Osteocyte (in vitro differentiated cells): ENCODE measurements around the gene DDAH2. TPM values are rescaled to one million over a fixed set of nuclear protein-coding genes. Genes with fewer than 3 reads are reported as not detected.

Experiments
- DNase-seq: peaks from one replicate; pipeline ENCODE4 v3.0.0; 2021; ENCODE audit warnings: mixed read lengths; ENCODE audit not compliant: unreplicated experiment; ENCODE audit errors: extremely low spot score
- H3K27ac Mint-ChIP-seq: one replicate; pipeline ENCODE4 v1.8.0; 2021; ENCODE audit warnings: mild to moderate bottlenecking, mixed read lengths; ENCODE audit not compliant: unreplicated experiment
- H3K27me3 Mint-ChIP-seq: one replicate; pipeline ENCODE4 v1.8.0; 2021; ENCODE audit warnings: mixed read lengths; ENCODE audit not compliant: unreplicated experiment
- H3K36me3 Mint-ChIP-seq: one replicate; pipeline ENCODE4 v1.8.0; 2021; ENCODE audit warnings: mixed read lengths; ENCODE audit not compliant: unreplicated experiment
- H3K4me1 Mint-ChIP-seq: one replicate; pipeline ENCODE4 v1.8.0; 2021; ENCODE audit warnings: mixed read lengths; ENCODE audit not compliant: unreplicated experiment
- H3K4me3 Mint-ChIP-seq: one replicate; pipeline ENCODE4 v1.8.0; 2021; ENCODE audit warnings: mild to moderate bottlenecking, moderate library complexity, mixed read lengths; ENCODE audit not compliant: unreplicated experiment
- H3K9me3 Mint-ChIP-seq: one replicate; pipeline ENCODE4 v1.8.0; 2021; ENCODE audit warnings: mixed read lengths; ENCODE audit not compliant: unreplicated experiment
- total RNA-seq: library from RNA; stranded (reverse); gene quantifications from 2 replicates; pipeline ENCODE4 v1.2.1, GENCODE V29; 2021
- TF ChIP-seq, protein P1 (sequence below): fragments of 200-600 bp; sonication (generic); IDR thresholded peaks from 2 replicates; pipeline ENCODE4 v1.5.0; 2021; ENCODE audit warnings: antibody characterized with exemption, mild to moderate bottlenecking, moderate library complexity

The DDAH2 gene
- total RNA-seq, 1 donor from 2014 or later: 96.3 TPM

DNA sequence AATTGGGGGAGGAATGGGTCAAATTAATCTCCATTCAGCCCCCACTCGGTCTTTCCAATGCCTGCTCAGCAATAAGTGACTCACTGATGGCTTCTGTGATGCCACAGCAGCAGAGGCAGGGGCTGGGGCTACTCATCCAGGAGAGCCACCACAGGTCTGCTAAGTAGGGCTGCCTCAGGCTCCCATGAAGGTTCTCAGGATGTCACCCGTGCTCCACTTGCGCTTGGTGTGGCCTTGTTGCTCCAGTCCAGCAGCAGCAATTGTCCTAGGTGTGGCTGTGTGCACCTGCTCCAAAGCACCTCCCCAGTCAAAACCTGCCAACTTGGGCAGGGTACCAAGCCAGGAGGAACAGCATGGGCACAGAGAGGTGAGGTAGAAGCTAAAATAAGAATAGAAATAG is 6.9 kb downstream of the DDAH2 start:
- Mint-ChIP-seq H3K36me3 (peaks cover 17% of the 10 kb centered on the region), H3K9me3 (no peaks in the 10 kb centered on the region), H3K27me3 (no peaks in the 10 kb centered on the region), H3K4me3 (no peak overlapping the region), H3K4me1 (no peaks in the 10 kb centered on the region), H3K27ac (no peak overlapping the region)
- DNase-seq: no peak
- TF ChIP-seq, protein P1, sequence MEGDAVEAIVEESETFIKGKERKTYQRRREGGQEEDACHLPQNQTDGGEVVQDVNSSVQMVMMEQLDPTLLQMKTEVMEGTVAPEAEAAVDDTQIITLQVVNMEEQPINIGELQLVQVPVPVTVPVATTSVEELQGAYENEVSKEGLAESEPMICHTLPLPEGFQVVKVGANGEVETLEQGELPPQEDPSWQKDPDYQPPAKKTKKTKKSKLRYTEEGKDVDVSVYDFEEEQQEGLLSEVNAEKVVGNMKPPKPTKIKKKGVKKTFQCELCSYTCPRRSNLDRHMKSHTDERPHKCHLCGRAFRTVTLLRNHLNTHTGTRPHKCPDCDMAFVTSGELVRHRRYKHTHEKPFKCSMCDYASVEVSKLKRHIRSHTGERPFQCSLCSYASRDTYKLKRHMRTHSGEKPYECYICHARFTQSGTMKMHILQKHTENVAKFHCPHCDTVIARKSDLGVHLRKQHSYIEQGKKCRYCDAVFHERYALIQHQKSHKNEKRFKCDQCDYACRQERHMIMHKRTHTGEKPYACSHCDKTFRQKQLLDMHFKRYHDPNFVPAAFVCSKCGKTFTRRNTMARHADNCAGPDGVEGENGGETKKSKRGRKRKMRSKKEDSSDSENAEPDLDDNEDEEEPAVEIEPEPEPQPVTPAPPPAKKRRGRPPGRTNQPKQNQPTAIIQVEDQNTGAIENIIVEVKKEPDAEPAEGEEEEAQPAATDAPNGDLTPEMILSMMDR: no peak

DNA sequence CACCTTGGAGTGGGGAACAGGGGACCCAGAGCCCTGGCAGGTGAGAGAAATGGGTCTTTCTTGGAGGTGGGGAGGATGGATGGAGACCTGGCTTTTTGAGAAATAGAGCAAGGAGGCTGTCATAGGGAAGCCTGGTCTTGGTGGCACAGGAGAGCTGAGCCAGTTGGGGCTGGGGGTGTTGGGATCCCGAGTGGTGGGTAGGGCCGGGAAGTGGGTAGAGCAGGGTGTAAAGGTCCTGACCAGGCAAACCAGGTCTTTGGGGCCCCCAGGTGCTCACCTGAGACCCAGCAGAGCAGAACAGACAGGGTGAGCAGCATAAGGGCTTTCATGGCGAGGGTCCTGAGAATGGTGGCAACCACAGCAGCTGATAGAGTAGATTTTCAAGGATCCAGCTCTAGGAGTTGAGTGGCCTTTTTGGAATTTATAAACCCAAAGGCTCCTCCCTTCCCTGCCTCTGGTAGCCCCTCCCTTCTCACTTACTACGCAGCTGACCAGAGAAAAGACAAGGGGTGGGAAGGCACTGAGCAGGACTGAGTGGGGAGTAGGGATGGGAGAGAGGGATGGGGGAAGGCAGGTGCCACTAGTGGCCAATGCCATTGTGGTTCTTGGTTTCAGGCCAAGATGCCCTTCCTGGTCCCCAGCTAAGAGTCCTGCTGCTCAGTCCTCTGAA is 7.6 kb downstream of the DDAH2 start, which contains the start of gene LY6G6C:
TSS of gene LY6G6C (minus strand) at position 396 of the 670 bp plus-strand sequence. CDS start at position 329, 67 bp downstream.
- no peaks in the 10 kb centered on the region for H3K9me3 Mint-ChIP-seq
- peaks cover 10% of the 10 kb centered on the region for H3K36me3 Mint-ChIP-seq
- no peak within 1 kb of the TSS for H3K27ac Mint-ChIP-seq
- no peak within 1 kb of the TSS for H3K4me3 Mint-ChIP-seq
- no peak for DNase-seq
- no peaks in the 10 kb centered on the region for H3K4me1 Mint-ChIP-seq
- TF ChIP-seq, protein P1: no peak
- H3K27me3 Mint-ChIP-seq: no peaks in the 10 kb centered on the region

DNA sequence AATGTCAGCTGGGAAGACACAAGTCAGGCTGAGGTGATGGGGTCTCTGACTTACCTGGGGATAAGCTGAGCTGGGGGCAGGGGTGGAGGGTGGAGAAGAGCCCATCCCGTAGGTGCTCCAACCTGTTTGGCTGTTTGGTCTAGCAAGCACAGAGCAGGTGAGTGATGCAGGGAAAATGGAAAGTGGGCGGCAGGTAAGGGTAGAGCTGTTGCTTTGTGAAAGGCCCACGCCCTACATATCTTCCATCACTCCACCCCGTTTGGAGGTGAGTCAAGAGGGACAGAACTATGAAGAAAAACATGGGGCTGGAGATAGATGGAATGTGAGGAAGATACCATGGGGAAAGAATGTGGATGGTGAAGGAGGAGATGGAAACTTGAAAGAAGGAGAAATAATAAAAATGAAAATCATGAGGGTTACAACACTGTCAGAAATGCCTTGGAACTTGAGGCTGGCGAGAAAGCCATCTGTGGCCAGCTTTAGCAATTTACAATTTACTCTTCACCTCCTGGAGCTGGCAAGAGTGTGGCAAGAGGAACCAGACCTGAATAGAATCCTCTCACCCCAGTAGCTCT is 8.8 kb downstream of the DDAH2 start:
- Mint-ChIP-seq H3K36me3 (peaks cover 2% of the 10 kb centered on the region), H3K4me3 (no peak overlapping the region), H3K27ac (no peak overlapping the region), H3K9me3 (no peaks in the 10 kb centered on the region), H3K4me1 (no peaks in the 10 kb centered on the region), H3K27me3 (no peaks in the 10 kb centered on the region)
- no peak for DNase-seq
- TF ChIP-seq, protein P1: no peak

DNA sequence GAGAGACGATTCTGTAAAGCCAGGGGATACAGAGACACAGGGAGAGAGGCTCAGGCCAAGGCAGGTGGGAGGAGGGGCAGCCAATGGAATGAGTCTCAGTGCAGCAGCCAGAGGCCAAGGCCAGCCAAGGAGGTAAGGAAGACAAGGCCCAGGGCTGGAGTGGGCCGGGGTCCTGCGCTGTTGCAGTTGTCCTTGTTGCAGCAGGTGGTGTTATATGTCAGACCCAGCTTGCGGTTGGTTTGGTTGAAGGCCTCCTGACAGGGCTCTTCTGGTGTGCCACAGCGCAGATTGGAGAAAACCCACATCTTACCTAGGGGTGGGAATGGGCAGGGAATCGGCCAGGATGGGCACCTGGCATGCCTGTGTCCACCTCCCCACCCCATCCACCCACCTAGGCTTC is 10.1 kb downstream of the DDAH2 start:
- no peaks in the 10 kb centered on the region for H3K36me3 Mint-ChIP-seq
- peaks cover 4% of the 10 kb centered on the region for H3K27me3 Mint-ChIP-seq
- no peak for DNase-seq
- peaks cover 4% of the 10 kb centered on the region for H3K4me1 Mint-ChIP-seq
- H3K4me3 Mint-ChIP-seq: no peak overlapping the region
- TF ChIP-seq, protein P1: no peak
- H3K27ac Mint-ChIP-seq: no peak overlapping the region
- no peaks in the 10 kb centered on the region for H3K9me3 Mint-ChIP-seq

DNA sequence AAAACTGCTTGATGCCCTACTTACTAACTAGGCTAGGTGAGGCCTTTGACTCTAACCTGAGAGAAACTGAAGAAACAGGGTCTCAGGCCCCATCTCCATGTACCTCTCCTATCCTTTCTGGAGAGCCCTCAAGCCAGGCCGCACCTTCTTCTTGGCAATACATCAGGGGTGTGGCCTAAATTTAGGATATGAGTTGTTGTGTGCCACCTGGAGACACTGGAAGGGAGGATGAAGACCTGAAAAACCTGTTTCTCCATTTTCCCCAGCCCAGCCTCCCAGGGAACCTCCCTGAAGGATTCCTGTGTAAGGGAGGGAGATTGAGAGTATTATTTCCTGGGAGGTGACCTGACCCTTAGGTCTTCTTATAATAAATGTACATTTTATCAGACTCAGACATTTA is 10.8 kb downstream of the DDAH2 start:
- TF ChIP-seq, protein P1: no peak
- Mint-ChIP-seq H3K9me3 (no peaks in the 10 kb centered on the region), H3K27ac (no peak overlapping the region), H3K27me3 (peaks cover 5% of the 10 kb centered on the region), H3K36me3 (no peaks in the 10 kb centered on the region), H3K4me1 (peaks cover 6% of the 10 kb centered on the region), H3K4me3 (no peak overlapping the region)
- no peak for DNase-seq
